KMS-11 (cell line): ENCODE results near the gene PAX4.

Experiments
- H2AFZ ChIP-seq: fragments of 200-600 bp; sonication (generic); 2 replicates; pipeline ENCODE4 v1.6.1; 2016; ENCODE audit warnings: antibody characterized with exemption, mixed run types, low read depth
- H3K27ac ChIP-seq: fragments of 200-600 bp; sonication (generic); 2 replicates; pipeline ENCODE4 v1.6.1; 2016; ENCODE audit warnings: mild to moderate bottlenecking, mixed run types
- H3K27me3 ChIP-seq: fragments of 200-600 bp; sonication (generic); 2 replicates; pipeline ENCODE4 v1.6.1; 2017; ENCODE audit warnings: mild to moderate bottlenecking, low read depth, mixed run types, moderate library complexity; ENCODE audit not compliant: insufficient read depth
- H3K36me3 ChIP-seq: fragments of 200-600 bp; sonication (generic); 2 replicates; pipeline ENCODE4 v1.6.1; 2017; ENCODE audit warnings: mild to moderate bottlenecking, mixed run types; ENCODE audit not compliant: insufficient read depth
- H3K4me1 ChIP-seq: fragments of 200-600 bp; sonication (generic); 2 replicates; pipeline ENCODE4 v1.6.1; 2016; ENCODE audit warnings: mild to moderate bottlenecking, low read depth, mixed run types; ENCODE audit not compliant: poor library complexity, severe bottlenecking
- H3K4me2 ChIP-seq: fragments of 200-600 bp; sonication (generic); 2 replicates; pipeline ENCODE4 v1.7.0; 2016; ENCODE audit warnings: mild to moderate bottlenecking, mixed run types
- H3K4me3 ChIP-seq: fragments of 200-600 bp; sonication (generic); IDR thresholded peaks from 2 replicates; pipeline ENCODE4 v1.6.1; 2017; ENCODE audit warnings: low read depth, low read length, mixed read lengths; ENCODE audit not compliant: insufficient read depth
- H3K79me2 ChIP-seq: fragments of 200-600 bp; sonication (generic); 2 replicates; pipeline ENCODE4 v1.6.1; 2016; ENCODE audit warnings: low read depth, mixed run types; ENCODE audit not compliant: insufficient read depth
- H3K9ac ChIP-seq: fragments of 200-600 bp; sonication (generic); 2 replicates; pipeline ENCODE4 v1.6.1; 2016; ENCODE audit warnings: mild to moderate bottlenecking, mixed run types
- H4K20me1 ChIP-seq: fragments of 200-600 bp; sonication (generic); 2 replicates; pipeline ENCODE4 v1.6.1; 2016; ENCODE audit warnings: mild to moderate bottlenecking, mixed run types; ENCODE audit not compliant: insufficient read depth
- TF ChIP-seq, protein P1 (sequence below): fragments of 200-600 bp; sonication (generic); conservative IDR thresholded peaks from 2 replicates; pipeline ENCODE4 v1.6.1; 2017; ENCODE audit warnings: low read depth, mild to moderate bottlenecking, antibody characterized with exemption, low read length, moderate library complexity, mixed read lengths

PAX4 gene

DNA sequence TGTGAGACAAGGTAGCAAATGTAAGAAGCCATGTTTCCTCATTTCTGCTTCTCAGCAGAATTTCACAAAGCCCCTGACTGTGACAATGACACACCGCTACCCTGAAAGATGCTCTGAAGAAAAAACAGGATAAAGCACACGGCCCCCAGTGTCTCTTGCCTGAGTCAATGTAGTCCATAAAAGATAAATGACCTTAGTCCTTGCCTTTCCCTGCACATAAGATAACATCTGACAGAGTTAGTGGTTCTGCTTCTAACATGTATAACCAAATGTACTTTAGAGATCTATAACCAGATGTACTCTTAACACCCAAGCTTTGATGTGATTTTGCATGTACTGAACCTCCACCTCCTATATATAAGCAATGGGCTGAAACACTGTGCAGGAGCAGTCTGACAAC lies 31.0 kb upstream of the PAX4 start:
- H2AFZ ChIP-seq, result no peak overlapping the region
- H3K9ac ChIP-seq, result no peak overlapping the region
- peaks cover 19% of the 10 kb centered on the region for H3K79me2 ChIP-seq
- TF ChIP-seq, protein P1, sequence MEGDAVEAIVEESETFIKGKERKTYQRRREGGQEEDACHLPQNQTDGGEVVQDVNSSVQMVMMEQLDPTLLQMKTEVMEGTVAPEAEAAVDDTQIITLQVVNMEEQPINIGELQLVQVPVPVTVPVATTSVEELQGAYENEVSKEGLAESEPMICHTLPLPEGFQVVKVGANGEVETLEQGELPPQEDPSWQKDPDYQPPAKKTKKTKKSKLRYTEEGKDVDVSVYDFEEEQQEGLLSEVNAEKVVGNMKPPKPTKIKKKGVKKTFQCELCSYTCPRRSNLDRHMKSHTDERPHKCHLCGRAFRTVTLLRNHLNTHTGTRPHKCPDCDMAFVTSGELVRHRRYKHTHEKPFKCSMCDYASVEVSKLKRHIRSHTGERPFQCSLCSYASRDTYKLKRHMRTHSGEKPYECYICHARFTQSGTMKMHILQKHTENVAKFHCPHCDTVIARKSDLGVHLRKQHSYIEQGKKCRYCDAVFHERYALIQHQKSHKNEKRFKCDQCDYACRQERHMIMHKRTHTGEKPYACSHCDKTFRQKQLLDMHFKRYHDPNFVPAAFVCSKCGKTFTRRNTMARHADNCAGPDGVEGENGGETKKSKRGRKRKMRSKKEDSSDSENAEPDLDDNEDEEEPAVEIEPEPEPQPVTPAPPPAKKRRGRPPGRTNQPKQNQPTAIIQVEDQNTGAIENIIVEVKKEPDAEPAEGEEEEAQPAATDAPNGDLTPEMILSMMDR, result no peak
- no peak overlapping the region for H3K27ac ChIP-seq
- H4K20me1 ChIP-seq, result peaks cover 3% of the 10 kb centered on the region; the same call in 1 of the 2 replicates
- no peaks in the 10 kb centered on the region for H3K36me3 ChIP-seq
- H3K4me2 ChIP-seq, result no peak overlapping the region
- H3K4me1 ChIP-seq, result peaks cover 8% of the 10 kb centered on the region
- H3K4me3 ChIP-seq, result no peak overlapping the region
- H3K27me3 ChIP-seq, result no peaks in the 10 kb centered on the region

GRCh38 chr7:127647636-127648035 lies 29.7 kb upstream of the PAX4 start:
- Histone ChIP-seq H3K4me2 (no peak overlapping the region), H3K4me3 (no peak overlapping the region), H3K27ac (no peak overlapping the region), H3K9ac (no peak overlapping the region), H2AFZ (no peak overlapping the region), H3K79me2 (peaks cover 6% of the 10 kb centered on the region), H3K36me3 (no peaks in the 10 kb centered on the region), H4K20me1 (no peaks in the 10 kb centered on the region), H3K4me1 (no peaks in the 10 kb centered on the region), H3K27me3 (no peaks in the 10 kb centered on the region)
- TF ChIP-seq, protein P1, result no peak

DNA sequence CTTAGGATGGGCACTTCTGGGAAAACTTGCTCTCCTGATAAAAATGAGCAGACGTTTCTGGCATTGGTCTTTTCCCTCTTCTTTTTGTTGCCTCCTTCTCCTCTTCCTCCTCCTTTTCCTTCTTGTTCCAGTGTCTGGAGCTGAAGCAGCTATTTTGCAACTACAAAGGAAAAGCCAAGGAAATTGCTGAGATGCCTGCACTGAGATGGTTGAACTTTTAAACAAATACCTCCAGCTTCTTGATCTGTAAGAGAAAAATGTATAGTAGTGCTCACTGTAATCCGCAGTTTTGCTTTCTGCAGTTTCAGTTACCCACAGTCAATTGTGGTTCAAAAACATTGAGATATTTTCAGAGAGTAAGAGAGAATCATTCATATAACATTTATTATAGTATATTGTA lies 26.5 kb upstream of the PAX4 start:
- H3K27ac ChIP-seq, result no peak overlapping the region
- no peak overlapping the region for H3K9ac ChIP-seq
- no peak overlapping the region for H3K4me2 ChIP-seq
- TF ChIP-seq, protein P1, result no peak
- H3K79me2 ChIP-seq, result no peaks in the 10 kb centered on the region
- H3K36me3 ChIP-seq, result no peaks in the 10 kb centered on the region
- no peak overlapping the region for H3K4me3 ChIP-seq
- H3K27me3 ChIP-seq, result no peaks in the 10 kb centered on the region
- H3K4me1 ChIP-seq, result no peaks in the 10 kb centered on the region
- H4K20me1 ChIP-seq, result no peaks in the 10 kb centered on the region
- no peak overlapping the region for H2AFZ ChIP-seq

DNA sequence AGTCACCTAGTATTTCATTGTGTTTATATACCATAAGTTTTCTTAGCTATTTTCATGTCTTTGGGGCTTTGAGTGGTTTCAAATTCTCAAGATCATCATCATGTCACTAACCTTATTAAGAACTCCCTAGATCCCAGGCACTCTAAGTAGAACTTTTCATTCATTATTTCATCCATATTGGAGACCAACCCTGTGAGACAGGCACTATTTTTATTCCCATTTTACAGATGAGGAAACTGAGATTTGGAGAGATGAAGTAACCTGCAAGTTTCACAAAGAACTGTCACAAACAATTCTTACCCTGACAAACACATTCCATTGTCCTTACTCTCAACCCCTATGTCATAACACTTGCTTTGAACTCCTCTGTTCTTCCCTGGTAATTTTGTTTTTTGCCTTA lies 20.3 kb upstream of the PAX4 start:
- no peaks in the 10 kb centered on the region for H3K36me3 ChIP-seq

More for the DNA sequence above, 20.3 kb upstream of the PAX4 start:
- TF ChIP-seq, protein P1, result no peak
- Histone ChIP-seq H3K27me3 (no peaks in the 10 kb centered on the region), H3K4me2 (no peak overlapping the region), H3K4me1 (no peaks in the 10 kb centered on the region), H3K79me2 (no peaks in the 10 kb centered on the region), H3K27ac (no peak overlapping the region), H4K20me1 (no peaks in the 10 kb centered on the region), H3K9ac (no peak overlapping the region), H2AFZ (no peak overlapping the region), H3K4me3 (no peak overlapping the region)
